Measurements from ENCODE around the gene WNT7A.
"Not testable (repeated sequence)": the region's sequence is repeated elsewhere in the genome, so short reads cannot be mapped to it uniquely, and the experiment has no call there.

WNT7A gene

GRCh38 chr3:13866041-13866965, 13.6 kb downstream of the WNT7A start:
- peak in 2 of 3 donors; percentile 12 to 15 for DNase-seq (ENCODE audit: low read depth in 3 of 3, low spot score in 1 of 3)

DNA sequence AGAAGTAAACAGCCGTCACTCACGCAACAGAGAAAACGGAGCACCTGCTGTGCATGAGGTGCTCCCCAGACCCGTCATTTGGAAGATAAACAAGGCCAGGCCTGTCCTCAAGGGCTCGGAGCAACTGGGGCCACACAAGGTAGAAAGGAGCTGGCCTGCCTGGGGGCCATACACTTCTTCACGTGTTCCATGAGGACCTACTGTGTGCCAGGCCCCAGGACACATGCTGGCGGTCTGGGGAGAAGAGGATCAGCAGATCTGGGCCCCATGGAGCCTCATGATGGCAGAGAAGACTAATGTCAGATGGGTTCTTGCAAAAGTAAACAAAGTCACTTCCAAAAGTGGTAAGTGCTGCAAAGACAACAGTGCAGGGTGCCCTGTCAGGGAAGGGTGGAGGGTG, 14.3 kb downstream of the WNT7A start:
- no peak for DNase-seq (ENCODE audit: low read depth in 3 of 3, low spot score in 1 of 3)

DNA sequence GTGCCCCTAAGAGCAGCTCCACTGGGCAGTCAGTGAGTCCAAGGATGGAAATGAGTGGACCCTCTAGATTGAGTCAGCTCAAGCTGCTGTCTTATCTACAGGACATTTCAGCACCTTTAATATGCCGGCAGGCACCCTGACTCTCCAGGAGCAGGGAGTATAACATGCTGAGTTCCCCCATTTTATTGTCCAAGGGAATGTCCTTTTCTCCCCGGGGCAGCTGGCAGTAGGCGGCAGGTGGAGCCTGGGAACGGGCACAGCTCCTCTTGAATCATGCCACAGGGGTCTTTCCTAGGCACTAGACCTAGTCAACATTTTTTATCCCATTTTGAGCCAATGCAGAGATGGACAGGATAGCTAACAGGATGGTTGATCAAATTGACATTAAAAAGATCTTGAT, 14.8 kb downstream of the WNT7A start:
- no peak for DNase-seq (ENCODE audit: low read depth in 3 of 3, low spot score in 1 of 3)

DNA sequence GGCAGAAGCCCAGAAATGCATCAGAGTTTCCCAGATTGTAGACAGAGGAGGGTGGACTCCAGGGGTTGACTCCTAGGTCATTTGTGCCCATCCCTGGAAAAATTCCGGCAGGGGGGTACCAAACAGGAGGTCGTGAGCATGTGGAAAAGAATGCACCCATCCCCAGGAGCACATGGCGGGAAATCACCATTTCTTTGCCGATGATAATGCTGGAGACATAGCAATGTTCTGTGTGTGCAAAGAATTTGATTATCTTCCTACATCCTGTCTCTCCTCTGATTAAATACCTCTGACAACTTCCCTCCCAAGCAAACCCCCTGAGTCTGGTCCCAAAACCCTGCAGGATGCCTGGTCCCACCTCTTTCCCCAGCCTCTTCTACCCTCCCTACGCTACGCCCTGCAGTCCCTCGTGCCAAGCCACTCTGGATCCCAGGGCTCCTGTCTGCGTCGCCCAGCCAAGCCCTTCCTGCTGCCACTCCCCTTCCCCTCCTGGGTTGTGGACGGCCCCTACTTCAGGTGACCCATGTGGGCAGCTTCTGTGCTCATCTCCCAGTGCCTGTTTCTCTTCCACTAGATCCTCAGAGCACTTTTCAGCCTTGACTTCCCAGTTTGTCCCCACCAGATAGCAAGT, 15.8 kb downstream of the WNT7A start:
- no peak for DNase-seq (ENCODE audit: low read depth in 3 of 3, low spot score in 1 of 3)

DNA sequence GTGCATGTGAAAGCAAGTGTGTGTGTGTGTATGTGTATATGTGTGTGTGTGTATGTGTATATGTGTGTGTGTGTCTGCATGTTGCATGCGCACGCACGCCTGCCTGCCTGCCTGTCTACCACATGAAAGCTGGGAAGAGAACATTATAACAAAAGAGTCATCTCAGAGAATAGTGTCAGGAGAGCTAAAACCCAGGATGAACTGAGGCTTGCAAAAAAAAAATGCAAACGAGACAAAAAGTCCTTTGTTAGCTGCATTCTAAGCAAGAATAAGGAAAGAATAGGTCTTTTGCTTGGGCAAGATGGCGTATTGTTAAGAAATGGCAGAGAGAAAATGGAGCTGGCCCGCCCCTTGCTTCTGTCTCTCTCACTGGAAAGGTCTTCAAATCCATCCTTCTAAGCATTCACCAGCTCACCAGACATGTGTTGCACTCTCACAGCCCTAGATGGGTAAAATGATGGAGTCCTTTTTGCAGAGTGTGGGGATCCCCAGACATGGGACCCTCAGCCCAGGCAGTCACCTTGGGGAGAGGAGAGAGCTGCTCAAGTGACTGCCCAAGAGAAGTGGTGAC, 16.4 kb downstream of the WNT7A start:
- DNase-seq (ENCODE audit: low read depth in 3 of 3, low spot score in 1 of 3), result no peak

DNA sequence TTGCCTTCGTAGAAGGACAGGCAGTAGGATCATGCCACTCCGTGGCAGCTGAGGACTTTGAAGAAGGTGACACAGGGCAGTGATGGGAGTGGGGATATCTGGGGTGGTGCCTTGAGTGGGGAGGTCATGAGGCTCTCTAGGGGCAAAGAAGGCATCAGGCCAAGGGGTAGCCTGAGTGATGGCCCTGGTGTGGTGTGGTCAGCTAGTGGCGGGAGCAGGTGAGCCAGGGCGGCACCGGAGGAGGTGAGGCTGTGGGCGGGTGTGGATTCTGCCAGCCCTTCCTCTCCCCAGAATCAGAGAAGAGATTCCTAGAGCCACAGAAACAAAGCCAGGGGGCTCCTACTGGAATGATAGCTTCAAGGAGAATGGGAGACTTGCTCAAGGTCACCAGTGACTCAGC, 18.4 kb downstream of the WNT7A start:
- DNase-seq (ENCODE audit: low read depth in 3 of 3, low spot score in 1 of 3), result no peak

GRCh38 chr3:13860001-13860400, 19.9 kb downstream of the WNT7A start:
- DNase-seq (ENCODE audit: low read depth in 3 of 3, low spot score in 1 of 3), result no peak

DNA sequence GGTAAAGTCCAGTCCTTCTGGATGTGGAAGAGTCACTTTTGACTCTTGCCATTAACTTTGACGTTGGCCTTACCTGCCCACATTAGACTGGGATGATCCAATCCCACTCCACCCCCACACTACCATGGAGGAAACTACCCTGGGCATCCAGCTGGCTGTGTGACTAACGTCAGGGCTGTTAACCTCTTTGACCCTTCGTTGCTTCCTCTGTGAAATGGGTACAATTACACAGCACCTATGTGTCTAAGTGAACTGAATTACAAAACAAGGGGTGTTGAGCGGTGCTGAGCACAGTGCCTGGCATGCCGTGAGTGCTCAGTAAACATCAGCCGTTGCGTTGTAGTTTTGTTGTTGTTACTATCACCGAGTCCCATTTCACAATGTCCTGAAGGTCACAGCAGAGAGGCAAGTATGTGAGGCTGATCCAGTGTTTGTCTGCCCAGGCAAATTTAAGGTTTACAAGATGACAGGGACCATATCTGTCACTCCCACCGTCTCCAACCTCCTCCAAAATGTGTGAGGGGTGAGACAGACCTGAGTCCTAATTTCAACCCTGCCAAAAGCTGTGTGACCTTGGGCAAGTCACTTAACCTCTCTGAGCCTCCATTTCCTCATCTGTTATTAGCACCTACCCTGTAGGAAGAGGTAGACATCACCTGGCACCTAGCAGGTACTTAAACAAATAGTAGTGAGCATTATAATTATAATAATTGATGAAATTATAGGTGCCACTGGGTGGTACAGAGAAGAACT, 20.9 kb downstream of the WNT7A start:
- DNase-seq (ENCODE audit: low read depth in 3 of 3, low spot score in 1 of 3), result no peak

DNA sequence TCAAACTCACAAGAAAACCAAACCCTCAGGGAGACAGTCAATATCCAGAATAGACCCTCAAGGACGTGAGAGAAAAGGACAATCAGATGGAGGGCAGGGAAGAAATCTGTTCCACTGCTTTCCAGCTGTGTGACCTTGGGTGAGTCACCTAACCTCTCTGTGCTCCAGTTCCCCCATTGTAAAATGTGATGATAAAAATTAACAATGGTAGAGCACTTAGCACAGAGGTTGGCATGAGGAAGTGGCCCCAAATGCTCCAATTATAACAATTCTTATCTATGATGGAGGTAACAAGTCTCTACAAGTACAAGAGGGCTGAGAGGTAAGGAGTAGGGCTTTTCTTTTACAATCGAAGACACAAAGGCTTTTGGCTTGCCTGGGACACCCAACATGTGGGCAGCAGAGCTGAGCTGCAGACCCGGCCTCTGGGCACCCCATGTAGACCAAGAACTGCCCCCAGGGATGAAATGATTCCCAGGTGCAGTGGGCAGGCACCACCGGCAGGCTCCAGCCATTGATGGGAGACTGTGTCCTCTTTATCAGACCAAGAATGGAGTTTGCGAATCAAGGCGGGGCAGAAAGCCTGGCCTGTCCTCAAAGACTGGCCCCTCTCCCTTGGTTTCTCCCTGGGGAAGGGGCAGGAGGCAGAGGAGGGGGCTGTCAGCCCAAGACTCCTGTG, 22.0 kb downstream of the WNT7A start:
- DNase-seq (ENCODE audit: low read depth in 3 of 3, low spot score in 1 of 3), result no peak

DNA sequence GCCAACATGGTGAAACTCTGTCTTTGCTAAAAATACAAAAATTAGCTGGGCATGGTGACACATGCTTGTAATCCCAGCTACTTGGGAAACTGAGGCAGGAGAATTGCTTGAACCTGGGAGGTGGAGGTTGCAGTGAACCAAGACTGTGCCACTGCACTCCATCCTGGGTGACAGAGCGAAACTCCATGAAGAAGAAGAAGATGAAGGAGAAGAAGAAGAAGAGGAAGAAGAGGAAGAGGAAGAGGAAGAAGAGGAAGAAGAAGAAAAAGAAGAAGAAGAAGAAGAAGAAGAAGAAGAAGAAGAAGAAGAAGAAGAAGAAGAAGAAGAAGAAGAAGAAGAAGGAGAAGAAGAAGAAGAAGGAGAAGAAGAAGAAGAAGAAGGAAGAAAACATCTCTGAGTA, 23.2 kb downstream of the WNT7A start:
- not testable (repeated sequence) for DNase-seq (ENCODE audit: low read depth in 3 of 3, low spot score in 1 of 3)

- DNase-seq (ENCODE audit: low read depth in 3 of 3, low spot score in 1 of 3), result no peak
These were observed 23.9 kb downstream of the WNT7A start for GRCh38 chr3:13856006-13856405.

- DNase-seq (ENCODE audit: low read depth in 3 of 3, low spot score in 1 of 3), result no peak
These were observed 25.4 kb downstream of the WNT7A start for GRCh38 chr3:13854492-13854891.

GRCh38 chr3:13853978-13854296, 25.9 kb downstream of the WNT7A start:
- DNase-seq (ENCODE audit: low read depth in 3 of 3, low spot score in 1 of 3), result no peak

GRCh38 chr3:13853256-13853977, 26.5 kb downstream of the WNT7A start:
- DNase-seq (ENCODE audit: low read depth in 3 of 3, low spot score in 1 of 3), result no peak

DNA sequence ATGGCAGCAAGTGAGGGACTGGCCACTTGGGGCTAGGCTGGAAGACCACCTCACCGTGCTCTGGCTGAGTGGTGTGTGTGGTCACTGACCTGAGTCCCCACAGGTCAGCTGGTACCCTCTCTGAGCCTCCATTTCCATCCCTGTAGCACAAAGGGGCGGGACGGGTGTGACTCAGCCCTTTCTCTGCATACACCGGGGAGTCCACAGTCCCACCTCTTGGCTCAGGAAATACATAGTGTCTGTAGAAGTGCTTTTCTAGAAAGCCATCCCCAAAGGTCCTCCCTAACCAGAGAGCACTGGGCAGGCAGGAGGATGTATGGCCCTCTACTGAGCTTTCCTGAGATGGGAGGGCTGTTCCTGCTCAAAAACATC, 27.2 kb downstream of the WNT7A start:
- no peak for DNase-seq (ENCODE audit: low read depth in 3 of 3, low spot score in 1 of 3)

DNA sequence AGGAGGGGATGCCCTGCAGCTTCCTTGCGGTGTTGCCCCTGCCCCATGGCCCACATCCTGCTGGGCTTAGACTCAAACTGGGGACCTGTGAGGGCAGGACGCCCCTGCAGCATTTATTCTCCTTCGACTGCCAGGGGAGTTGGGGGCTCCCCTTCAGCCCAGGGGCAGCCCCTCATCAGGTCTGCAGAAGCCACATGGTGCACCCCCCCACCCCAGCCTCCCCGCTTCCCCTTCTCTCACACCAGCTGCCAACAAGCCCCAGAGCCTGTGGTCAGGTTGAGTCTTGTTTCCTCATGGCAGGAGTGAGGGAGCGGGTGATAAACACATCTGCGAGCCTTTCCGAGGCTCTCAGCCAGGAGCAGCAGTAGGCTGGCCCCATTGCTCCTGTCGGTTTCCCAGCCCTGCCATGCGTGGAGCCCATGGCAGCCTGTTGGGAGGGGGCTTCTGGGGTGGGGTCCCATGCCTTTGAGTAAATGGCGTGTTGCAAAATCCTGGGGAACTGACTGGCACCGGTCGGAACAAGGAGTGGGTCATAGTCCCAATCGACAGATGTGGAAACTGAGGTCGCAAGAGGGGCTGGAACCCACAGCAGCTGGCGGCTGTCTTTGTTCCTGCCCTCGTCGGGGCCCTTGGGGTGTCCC, 27.8 kb downstream of the WNT7A start:
- DNase-seq (ENCODE audit: low read depth in 3 of 3, low spot score in 1 of 3), result no peak

- DNase-seq (ENCODE audit: low read depth in 3 of 3, low spot score in 1 of 3), result no peak
These were observed 28.6 kb downstream of the WNT7A start for GRCh38 chr3:13851091-13851849.

GRCh38 chr3:13850161-13850945, 29.5 kb downstream of the WNT7A start:
- DNase-seq (ENCODE audit: low read depth in 3 of 3, low spot score in 1 of 3), result no peak

DNA sequence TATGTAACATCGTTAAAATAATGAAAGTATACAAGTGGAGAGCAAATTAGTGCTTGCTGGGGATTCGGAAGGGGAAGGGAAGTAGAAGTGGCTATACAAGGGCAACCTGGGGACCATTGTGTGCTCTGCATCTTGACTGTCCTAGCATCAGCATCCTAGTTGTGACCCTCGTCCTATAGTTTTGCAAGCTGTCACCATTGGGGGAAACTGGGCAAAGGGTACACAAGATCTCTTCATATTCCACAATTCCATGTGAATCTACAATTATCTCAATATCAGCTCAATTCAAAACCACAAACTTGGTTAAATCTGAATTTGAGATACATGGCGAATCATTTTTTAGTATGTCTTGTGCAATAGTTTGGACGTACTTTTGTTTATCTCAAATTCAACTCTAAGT, 30.9 kb downstream of the WNT7A start:
- no peak for DNase-seq (ENCODE audit: low read depth in 3 of 3, low spot score in 1 of 3)

All from stimulated activated CD4-positive, alpha-beta T cell treated with anti-CD3 and anti-CD28 coated beads, TNF-alpha, amount 100 ng/mL, for 1 hour (primary cell).